HL-60 (cell line): Measurements from ENCODE around the gene SPATA24.
A peak's percentile ranks its signal among the peaks of the same experiment; 100 is the strongest.

ENCODE experiments used
- DNase-seq, 2 experiments: peaks; one replicate each; pipeline ENCODE4 v3.0.0-alpha.2; 2010 to 2020; ENCODE audit warnings: low read depth in 1 of 2, low spot score in 1 of 2
- H3K27ac ChIP-seq: fragments of 250-450 bp; sonication (Bioruptor Pico); replicated peaks from 2 replicates; pipeline ENCODE4 v1.5.1; 2020; ENCODE audit warnings: mild to moderate bottlenecking, moderate library complexity
- H3K27me3 ChIP-seq: fragments of 250-450 bp; sonication (Bioruptor Pico); 2 replicates; pipeline ENCODE4 v1.5.1; 2021; ENCODE audit warnings: mild to moderate bottlenecking, moderate library complexity; ENCODE audit not compliant: insufficient read depth, poor library complexity, severe bottlenecking
- H3K4me3 ChIP-seq: replicated peaks from 2 replicates; pipeline ENCODE4 v1.5.1; 2011; ENCODE audit warnings: mild to moderate bottlenecking, control low read depth, low read length; ENCODE audit not compliant: insufficient read depth
- CTCF ChIP-seq: IDR thresholded peaks from one replicate; pipeline ENCODE4 v1.5.1; 2011; ENCODE audit warnings: low read length, control low read depth, inconsistent platforms; ENCODE audit not compliant: insufficient read depth
- GABPA ChIP-seq: IDR thresholded peaks from 2 replicates; pipeline ENCODE4 v1.6.1; 2012; ENCODE audit warnings: low read depth
- POLR2AphosphoS5 ChIP-seq: IDR thresholded peaks from 2 replicates; pipeline ENCODE4 v1.6.1; 2012; ENCODE audit warnings: low read depth
- SPI1 ChIP-seq: IDR thresholded peaks from 2 replicates; pipeline ENCODE4 v1.6.1; 2012; ENCODE audit warnings: low read depth, mild to moderate bottlenecking, borderline replicate concordance
- TF ChIP-seq, protein P1 (sequence below): IDR thresholded peaks from 2 replicates; pipeline ENCODE4 v1.6.1; 2012; ENCODE audit warnings: low read depth; ENCODE audit not compliant: insufficient replicate concordance

The SPATA24 gene

DNA sequence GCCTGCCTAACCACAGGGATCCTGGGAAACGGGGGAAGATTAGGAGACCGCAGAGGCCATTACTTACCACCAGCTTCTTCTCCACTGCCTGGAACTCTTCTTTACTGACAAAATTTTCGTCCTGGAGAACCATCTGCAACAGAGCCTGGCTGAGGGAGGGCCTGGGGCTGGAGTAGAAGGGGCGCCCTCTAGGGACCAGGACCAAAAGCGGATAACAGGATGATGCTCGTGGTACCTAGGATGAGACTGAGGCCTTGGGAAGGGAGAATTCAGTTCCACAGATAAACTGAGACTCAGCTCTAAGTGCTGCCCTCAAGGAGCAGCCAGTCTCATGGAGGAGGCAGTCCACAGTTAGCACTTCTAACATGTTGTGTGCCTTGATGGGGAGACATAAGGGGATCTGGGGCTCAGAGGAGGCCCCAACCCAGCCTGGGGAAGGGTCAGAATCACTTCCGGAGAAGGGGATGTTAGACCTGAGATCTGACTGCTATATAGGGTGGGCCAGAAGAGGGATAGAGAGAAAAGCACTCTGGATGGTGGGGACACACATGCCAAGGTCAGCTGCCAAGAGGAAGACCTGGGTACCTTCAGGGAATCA, 1.2 kb downstream of the SPATA24 start:
- no peak overlapping the region for H3K27ac ChIP-seq
- no peak for TF ChIP-seq GABPA
- TF ChIP-seq CTCF = no peak
- TF ChIP-seq POLR2AphosphoS5 = no peak
- TF ChIP-seq SPI1 = no peak
- TF ChIP-seq, protein P1, sequence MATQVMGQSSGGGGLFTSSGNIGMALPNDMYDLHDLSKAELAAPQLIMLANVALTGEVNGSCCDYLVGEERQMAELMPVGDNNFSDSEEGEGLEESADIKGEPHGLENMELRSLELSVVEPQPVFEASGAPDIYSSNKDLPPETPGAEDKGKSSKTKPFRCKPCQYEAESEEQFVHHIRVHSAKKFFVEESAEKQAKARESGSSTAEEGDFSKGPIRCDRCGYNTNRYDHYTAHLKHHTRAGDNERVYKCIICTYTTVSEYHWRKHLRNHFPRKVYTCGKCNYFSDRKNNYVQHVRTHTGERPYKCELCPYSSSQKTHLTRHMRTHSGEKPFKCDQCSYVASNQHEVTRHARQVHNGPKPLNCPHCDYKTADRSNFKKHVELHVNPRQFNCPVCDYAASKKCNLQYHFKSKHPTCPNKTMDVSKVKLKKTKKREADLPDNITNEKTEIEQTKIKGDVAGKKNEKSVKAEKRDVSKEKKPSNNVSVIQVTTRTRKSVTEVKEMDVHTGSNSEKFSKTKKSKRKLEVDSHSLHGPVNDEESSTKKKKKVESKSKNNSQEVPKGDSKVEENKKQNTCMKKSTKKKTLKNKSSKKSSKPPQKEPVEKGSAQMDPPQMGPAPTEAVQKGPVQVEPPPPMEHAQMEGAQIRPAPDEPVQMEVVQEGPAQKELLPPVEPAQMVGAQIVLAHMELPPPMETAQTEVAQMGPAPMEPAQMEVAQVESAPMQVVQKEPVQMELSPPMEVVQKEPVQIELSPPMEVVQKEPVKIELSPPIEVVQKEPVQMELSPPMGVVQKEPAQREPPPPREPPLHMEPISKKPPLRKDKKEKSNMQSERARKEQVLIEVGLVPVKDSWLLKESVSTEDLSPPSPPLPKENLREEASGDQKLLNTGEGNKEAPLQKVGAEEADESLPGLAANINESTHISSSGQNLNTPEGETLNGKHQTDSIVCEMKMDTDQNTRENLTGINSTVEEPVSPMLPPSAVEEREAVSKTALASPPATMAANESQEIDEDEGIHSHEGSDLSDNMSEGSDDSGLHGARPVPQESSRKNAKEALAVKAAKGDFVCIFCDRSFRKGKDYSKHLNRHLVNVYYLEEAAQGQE = no peak
- no peak overlapping the region for H3K4me3 ChIP-seq
- no peaks in the 10 kb centered on the region for H3K27me3 ChIP-seq
- DNase-seq = peak in 1 of 2 experiments; percentile 16

DNA sequence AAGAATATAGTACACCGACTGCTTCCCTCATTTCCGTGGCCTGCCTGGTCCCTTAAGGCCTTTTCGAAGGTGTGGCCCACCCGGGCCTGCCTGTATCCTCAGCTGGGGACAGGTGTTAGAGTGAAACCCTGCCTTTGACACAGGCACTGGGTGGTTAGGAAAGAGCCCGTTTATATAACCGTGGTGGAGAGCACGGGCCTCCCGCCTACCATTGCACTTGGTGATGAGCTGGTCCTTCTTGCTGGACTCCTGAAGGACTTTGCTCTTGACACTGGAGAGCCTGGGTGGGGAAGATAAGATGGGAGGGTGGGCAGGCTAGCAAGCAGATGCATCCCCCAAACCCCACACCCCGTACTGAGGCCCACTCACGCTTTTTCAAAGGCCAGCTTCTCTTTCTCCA, 2.3 kb downstream of the SPATA24 start:
- no peak for DNase-seq
- TF ChIP-seq CTCF (no peak), SPI1 (no peak), GABPA (no peak), POLR2AphosphoS5 (no peak)
- TF ChIP-seq, protein P1 = no peak
- no peaks in the 10 kb centered on the region for H3K27me3 ChIP-seq
- H3K27ac ChIP-seq = no peak overlapping the region
- H3K4me3 ChIP-seq = no peak overlapping the region

- Histone ChIP-seq H3K27ac (no peak overlapping the region), H3K4me3 (no peak overlapping the region), H3K27me3 (no peaks in the 10 kb centered on the region)
- no peak for DNase-seq
- TF ChIP-seq POLR2AphosphoS5 (no peak), GABPA (no peak), SPI1 (no peak)
- TF ChIP-seq, protein P1 = no peak
Observed at GRCh38 chr5:139399501-139400121, 4.3 kb downstream of the SPATA24 start.
